Activated naive CD4-positive, alpha-beta T cell treated with anti-CD3 and anti-CD28 coated beads for 36 hours (primary cell): ENCODE results near the gene KATNIP. TPM values are rescaled to one million over a fixed set of nuclear protein-coding genes. Genes with fewer than 3 reads are reported as not detected.
A peak's percentile ranks its signal among the peaks of the same experiment; 100 is the strongest.

Experiments
- CTCF ChIA-PET: fragments of 350-600 bp; sonication (Branson Sonifier 250); formaldehyde crosslinking; loops from one replicate; lab custom pipeline; 2021; ENCODE audit warnings: antibody characterized with exemption; lab: Charles Lee
- DNase-seq: peaks from one replicate; pipeline ENCODE4 v3.0.0-alpha.2; 2020
- H3K27ac Mint-ChIP-seq: one replicate; pipeline ENCODE4 v1.8.0; 2021; ENCODE audit warnings: mild to moderate bottlenecking, mixed read lengths
- H3K27me3 Mint-ChIP-seq: one replicate; pipeline ENCODE4 v1.8.0; 2021; ENCODE audit warnings: low read depth, mixed read lengths
- H3K36me3 Mint-ChIP-seq: one replicate; pipeline ENCODE4 v1.8.0; 2021; ENCODE audit warnings: low read depth, mixed read lengths
- H3K4me1 Mint-ChIP-seq: one replicate; pipeline ENCODE4 v1.8.0; 2021; ENCODE audit warnings: low read depth, mixed read lengths
- H3K4me3 Mint-ChIP-seq: one replicate; pipeline ENCODE4 v1.8.0; 2021; ENCODE audit warnings: mild to moderate bottlenecking, moderate library complexity, mixed read lengths
- H3K9me3 Mint-ChIP-seq: one replicate; pipeline ENCODE4 v1.8.0; 2021; ENCODE audit warnings: mixed read lengths
- intact Hi-C: fragments of 100-400 bp; cut with micrococcal nuclease; formaldehyde crosslinking; loops from one replicate; pipeline ENCODE4 v1.15.1; 2023
- total RNA-seq, 2 experiments: library from RNA; stranded (reverse); gene quantifications; one replicate each; pipeline ENCODE4 v1.2.3, GENCODE V29; 2021

KATNIP gene
- total RNA-seq, 2 experiments from 2014 or later: 7.6 to 9.0 TPM

DNA sequence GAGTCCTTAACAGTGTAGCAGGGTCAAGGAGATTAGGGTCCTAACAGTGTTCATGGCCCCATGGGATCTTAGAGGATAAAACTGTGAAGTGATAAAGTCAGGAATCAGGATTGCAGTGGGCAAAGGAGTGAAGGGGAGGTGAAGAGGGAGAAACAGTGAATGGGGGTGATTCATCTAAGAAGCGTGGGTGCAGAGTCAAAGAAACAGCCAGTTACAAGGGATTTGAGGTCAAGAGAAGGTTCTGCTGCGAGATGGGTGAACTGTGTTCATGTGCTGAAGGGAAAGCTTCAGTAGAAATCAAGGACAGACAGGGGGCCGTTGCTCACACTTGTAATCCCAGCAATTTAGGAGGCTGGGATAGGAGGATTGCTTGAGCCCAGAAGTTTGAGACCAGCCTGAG, 6.1 kb upstream of the KATNIP start:
- Mint-ChIP-seq H3K36me3 (peaks cover 45% of the 10 kb centered on the region), H3K4me1 (peaks cover 33% of the 10 kb centered on the region), H3K27ac (no peak overlapping the region), H3K27me3 (no peaks in the 10 kb centered on the region), H3K9me3 (no peaks in the 10 kb centered on the region), H3K4me3 (no peak overlapping the region)
- CTCF ChIA-PET: interaction anchor here (0.5 kb wide), 1 partner anchor 763 kb away, joined by 3 read pairs; no protein-coding TSS in a partner anchor
- DNase-seq: no peak
- intact Hi-C loops: loop anchor here (10.0 kb wide), 1 partner anchor 209 kb away; no protein-coding TSS in a partner anchor

- CTCF ChIA-PET: no interaction called here
- Mint-ChIP-seq H3K27me3 (no peaks in the 10 kb centered on the region), H3K27ac (no peak overlapping the region), H3K36me3 (peaks cover 38% of the 10 kb centered on the region), H3K4me3 (no peak overlapping the region), H3K4me1 (peaks cover 36% of the 10 kb centered on the region), H3K9me3 (no peaks in the 10 kb centered on the region)
- DNase-seq: no peak
- intact Hi-C loops: loop anchor here (10.0 kb wide), 1 partner anchor 210 kb away; no protein-coding TSS in a partner anchor
Measured at GRCh38 chr16:27544671-27545070, 5.3 kb upstream of the KATNIP start.

DNA sequence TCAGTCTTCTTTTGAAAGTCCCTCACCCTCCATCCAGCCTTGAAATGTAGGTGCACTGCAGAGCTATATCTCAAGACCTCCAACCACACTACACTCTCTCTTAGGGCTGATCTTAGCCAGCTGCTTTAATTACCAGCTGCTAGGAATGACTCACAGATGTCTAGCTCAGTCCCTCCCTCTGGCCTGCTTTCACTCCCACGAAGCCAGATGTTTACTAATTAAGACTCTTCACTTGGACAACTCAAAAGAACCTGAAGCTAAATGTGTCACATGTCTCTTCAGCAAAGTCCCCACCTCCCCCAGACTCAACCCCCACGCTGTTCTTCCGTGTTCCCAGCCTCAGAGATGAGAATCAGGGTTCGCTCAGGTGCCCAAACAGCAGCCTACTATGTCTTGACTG, 2.8 kb upstream of the KATNIP start:
- Mint-ChIP-seq H3K9me3 (no peaks in the 10 kb centered on the region), H3K27ac (no peak overlapping the region), H3K4me1 (peaks cover 38% of the 10 kb centered on the region), H3K4me3 (no peak overlapping the region), H3K36me3 (peaks cover 17% of the 10 kb centered on the region), H3K27me3 (no peaks in the 10 kb centered on the region)
- DNase-seq: no peak
- CTCF ChIA-PET: interaction anchor here (0.5 kb wide), 1 partner anchor 30 kb away, joined by 4 read pairs; no protein-coding TSS in a partner anchor
- intact Hi-C loops: loop anchor here (10.0 kb wide), 1 partner anchor 212 kb away; no protein-coding TSS in a partner anchor

DNA sequence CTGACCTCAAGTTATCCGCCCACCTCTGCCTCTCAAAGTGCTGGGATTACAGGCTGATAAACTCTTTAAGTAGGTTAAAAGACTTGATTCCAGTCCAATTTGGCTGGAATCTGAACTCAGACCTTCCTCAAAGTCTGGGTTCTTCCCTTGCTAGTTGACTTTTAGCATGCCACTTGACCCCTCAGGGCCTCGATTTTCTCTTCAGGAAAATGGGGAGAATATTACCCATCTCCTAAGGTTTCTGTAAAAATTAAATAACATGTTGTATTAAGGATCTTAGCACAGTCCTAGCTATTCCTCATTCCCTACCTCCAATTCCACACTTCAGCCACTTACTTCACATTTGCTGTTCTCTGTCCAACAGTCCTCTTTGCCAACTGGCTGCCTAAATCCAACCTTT, 2.1 kb upstream of the KATNIP start:
- H3K4me3 Mint-ChIP-seq: no peak overlapping the region
- peaks cover 38% of the 10 kb centered on the region for H3K4me1 Mint-ChIP-seq
- CTCF ChIA-PET: no interaction called here
- no peak overlapping the region for H3K27ac Mint-ChIP-seq
- intact Hi-C loops: loop anchor here (10.0 kb wide), 1 partner anchor 213 kb away; no protein-coding TSS in a partner anchor
- no peak for DNase-seq
- peaks cover 12% of the 10 kb centered on the region for H3K36me3 Mint-ChIP-seq
- H3K9me3 Mint-ChIP-seq: no peaks in the 10 kb centered on the region
- no peaks in the 10 kb centered on the region for H3K27me3 Mint-ChIP-seq

DNA sequence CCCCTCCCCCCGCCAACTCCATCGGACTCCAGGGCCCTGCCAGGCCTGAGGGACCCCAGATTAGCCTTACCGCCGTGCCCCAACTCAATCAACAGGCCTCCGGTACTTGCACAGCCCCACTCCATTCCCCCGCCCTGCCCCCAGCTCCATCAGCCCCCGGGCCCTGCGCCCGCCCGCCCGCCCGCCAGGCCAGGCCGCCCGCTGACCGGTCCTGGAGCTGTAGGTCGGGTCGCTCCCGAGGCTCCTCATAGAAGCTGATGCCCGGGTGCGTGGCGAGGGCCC, 539 bp upstream of the KATNIP start:
- Mint-ChIP-seq H3K27ac (peak overlapping the region; percentile 86), H3K4me1 (peaks cover 36% of the 10 kb centered on the region), H3K27me3 (no peaks in the 10 kb centered on the region), H3K9me3 (no peaks in the 10 kb centered on the region), H3K4me3 (peak overlapping the region; percentile 94), H3K36me3 (peaks cover 5% of the 10 kb centered on the region)
- CTCF ChIA-PET: no interaction called here
- no peak for DNase-seq
- intact Hi-C loops: loop anchor here (10.0 kb wide), 1 partner anchor 215 kb away; no protein-coding TSS in a partner anchor

GRCh38 chr16:27550582-27550920, 607 bp downstream of the KATNIP start:
- no peaks in the 10 kb centered on the region for H3K36me3 Mint-ChIP-seq
- H3K9me3 Mint-ChIP-seq: no peaks in the 10 kb centered on the region
- DNase-seq: no peak
- CTCF ChIA-PET: no interaction called here
- H3K4me1 Mint-ChIP-seq: peaks cover 36% of the 10 kb centered on the region
- H3K27ac Mint-ChIP-seq: peak overlapping the region; percentile 86
- H3K27me3 Mint-ChIP-seq: no peaks in the 10 kb centered on the region
- peak overlapping the region; percentile 94 for H3K4me3 Mint-ChIP-seq
- intact Hi-C loops: no loop called here

- intact Hi-C loops: no loop called here
- H3K27ac Mint-ChIP-seq: no peak overlapping the region
- CTCF ChIA-PET: no interaction called here
Measured at GRCh38 chr16:27551036-27551435, 1.1 kb downstream of the KATNIP start.

DNA sequence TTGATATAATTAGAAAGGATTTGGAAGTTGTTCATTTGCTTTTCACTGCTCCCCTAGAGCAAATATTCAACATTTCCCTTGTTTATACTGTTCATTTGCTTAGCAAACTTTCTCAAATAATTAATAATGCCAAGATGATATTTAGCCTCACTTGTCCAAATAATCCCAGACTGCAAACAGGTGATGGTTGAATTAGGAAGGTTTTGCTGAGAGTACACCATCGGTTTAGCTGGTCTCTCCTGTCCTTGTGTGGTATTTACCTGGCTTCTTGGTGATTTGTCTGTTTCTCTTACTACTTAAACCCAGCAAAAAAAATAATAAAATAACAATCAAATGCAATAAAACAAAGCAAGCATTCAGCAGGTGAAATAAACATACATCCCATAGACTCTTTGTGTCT, 6.5 kb downstream of the KATNIP start:
- no peaks in the 10 kb centered on the region for H3K36me3 Mint-ChIP-seq

More at GRCh38 chr16:27551036-27551435, 1.1 kb downstream of the KATNIP start:
- Mint-ChIP-seq H3K36me3 (no peaks in the 10 kb centered on the region), H3K9me3 (no peaks in the 10 kb centered on the region), H3K4me3 (peak overlapping the region; percentile 36), H3K27me3 (no peaks in the 10 kb centered on the region), H3K4me1 (peaks cover 36% of the 10 kb centered on the region)
- DNase-seq: no peak

DNA sequence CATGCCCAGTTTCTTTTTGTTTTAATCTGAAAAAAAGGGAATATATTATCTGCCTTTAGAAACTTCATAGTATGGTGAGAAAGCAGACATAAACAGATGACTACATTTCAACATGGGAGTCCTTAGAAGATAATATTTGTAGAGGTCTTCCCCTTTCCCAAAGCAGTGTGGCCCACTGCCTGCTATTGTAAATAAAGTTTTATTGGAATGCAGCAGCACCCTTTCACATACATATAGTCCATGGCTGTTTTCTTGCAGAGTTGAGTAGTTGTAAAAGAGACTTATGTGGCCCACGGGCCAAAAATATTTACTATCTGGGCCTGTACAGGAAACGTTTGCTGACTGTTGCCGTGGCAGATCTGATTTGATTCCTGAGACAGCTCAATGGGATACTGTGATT, 8.5 kb downstream of the KATNIP start:
- H3K9me3 Mint-ChIP-seq: no peaks in the 10 kb centered on the region

More for the DNA sequence above, 6.5 kb downstream of the KATNIP start:
- no peak overlapping the region for H3K27ac Mint-ChIP-seq
- CTCF ChIA-PET: no interaction called here
- H3K4me1 Mint-ChIP-seq: no peaks in the 10 kb centered on the region
- H3K9me3 Mint-ChIP-seq: no peaks in the 10 kb centered on the region
- no peaks in the 10 kb centered on the region for H3K27me3 Mint-ChIP-seq
- intact Hi-C loops: no loop called here
- DNase-seq: no peak
- no peak overlapping the region for H3K4me3 Mint-ChIP-seq

DNA sequence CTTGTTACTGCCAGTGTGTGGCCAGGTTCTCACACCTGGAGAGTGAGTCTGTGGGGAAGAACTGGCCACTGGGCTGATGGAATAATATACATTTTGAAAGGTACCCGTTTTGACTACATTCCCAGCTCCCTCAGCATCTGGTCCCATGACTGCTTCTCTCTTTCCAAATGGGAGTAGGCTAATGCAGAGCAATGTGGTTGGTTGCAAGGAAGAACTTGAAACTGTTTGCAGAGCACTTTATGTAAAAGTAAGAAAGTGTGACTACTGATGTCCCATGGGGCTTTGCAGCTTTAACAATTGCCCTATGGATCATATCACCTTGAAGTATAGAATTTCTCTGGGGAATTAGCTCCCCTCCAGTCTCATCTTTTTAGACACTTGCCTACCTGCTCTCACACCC, 9.0 kb downstream of the KATNIP start:
- intact Hi-C loops: no loop called here
- no peak overlapping the region for H3K4me3 Mint-ChIP-seq
- H3K27ac Mint-ChIP-seq: no peak overlapping the region
- CTCF ChIA-PET: no interaction called here
- no peak for DNase-seq
- peaks cover 1% of the 10 kb centered on the region for H3K36me3 Mint-ChIP-seq
- H3K4me1 Mint-ChIP-seq: no peaks in the 10 kb centered on the region
- no peaks in the 10 kb centered on the region for H3K9me3 Mint-ChIP-seq
- no peaks in the 10 kb centered on the region for H3K27me3 Mint-ChIP-seq

More for the DNA sequence above, 8.5 kb downstream of the KATNIP start:
- Mint-ChIP-seq H3K36me3 (peaks cover 1% of the 10 kb centered on the region), H3K27ac (no peak overlapping the region), H3K27me3 (no peaks in the 10 kb centered on the region), H3K4me3 (no peak overlapping the region), H3K4me1 (no peaks in the 10 kb centered on the region)
- intact Hi-C loops: no loop called here
- CTCF ChIA-PET: no interaction called here
- no peak for DNase-seq

GRCh38 chr16:27561216-27561615, 11.3 kb downstream of the KATNIP start:
- no peaks in the 10 kb centered on the region for H3K4me1 Mint-ChIP-seq
- CTCF ChIA-PET: no interaction called here
- no peak overlapping the region for H3K4me3 Mint-ChIP-seq

GRCh38 chr16:27564224-27564623, 14.3 kb downstream of the KATNIP start:
- H3K27ac Mint-ChIP-seq: no peak overlapping the region
- CTCF ChIA-PET: no interaction called here
- no peaks in the 10 kb centered on the region for H3K9me3 Mint-ChIP-seq
- no peaks in the 10 kb centered on the region for H3K4me1 Mint-ChIP-seq
- intact Hi-C loops: no loop called here
- H3K36me3 Mint-ChIP-seq: peaks cover 1% of the 10 kb centered on the region
- no peak for DNase-seq
- H3K27me3 Mint-ChIP-seq: no peaks in the 10 kb centered on the region
- no peak overlapping the region for H3K4me3 Mint-ChIP-seq

More at GRCh38 chr16:27561216-27561615, 11.3 kb downstream of the KATNIP start:
- H3K27me3 Mint-ChIP-seq: no peaks in the 10 kb centered on the region
- no peak overlapping the region for H3K27ac Mint-ChIP-seq
- peaks cover 1% of the 10 kb centered on the region for H3K36me3 Mint-ChIP-seq
- DNase-seq: no peak
- intact Hi-C loops: no loop called here
- no peaks in the 10 kb centered on the region for H3K9me3 Mint-ChIP-seq

DNA sequence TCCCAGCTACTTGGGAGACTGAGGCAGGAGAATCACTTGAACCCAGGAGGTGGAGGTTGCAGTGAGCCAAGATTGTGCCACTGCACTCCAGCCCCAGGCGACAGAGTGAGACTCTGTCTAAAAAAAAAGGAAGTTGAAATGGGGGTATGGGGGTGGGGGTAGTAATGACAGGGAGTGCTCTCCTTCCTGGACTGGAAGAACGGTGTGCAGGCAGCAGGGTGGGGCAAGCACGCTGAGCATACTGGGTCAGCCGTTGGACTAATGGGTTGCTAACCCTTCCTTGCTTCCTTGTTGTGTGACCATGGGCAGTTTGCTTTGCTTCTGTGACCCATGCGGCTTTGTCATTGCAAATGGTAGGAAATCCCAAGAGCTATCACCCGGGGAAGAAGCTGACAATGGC, 16.5 kb downstream of the KATNIP start:
- DNase-seq: no peak
- CTCF ChIA-PET: no interaction called here
- Mint-ChIP-seq H3K27me3 (no peaks in the 10 kb centered on the region), H3K9me3 (no peaks in the 10 kb centered on the region), H3K4me1 (no peaks in the 10 kb centered on the region), H3K36me3 (peaks cover 1% of the 10 kb centered on the region), H3K4me3 (no peak overlapping the region), H3K27ac (no peak overlapping the region)
- intact Hi-C loops: no loop called here
